GM12878 (cell line): ENCODE data around the gene INHA. TPM values are rescaled to one million over a fixed set of nuclear protein-coding genes. Genes with fewer than 3 reads are reported as not detected.

Experiments
- BHLHE40 ChIP-seq, 2 experiments: fragments of 450-650 bp in 1 of 2; IDR thresholded peaks; 2 replicates each; pipeline ENCODE4 v1.6.1; 2011 to 2017; ENCODE audit warnings: low read depth in 2 of 2, borderline replicate concordance in 1 of 2, improper control_type of control experiment in 1 of 2, low read length in 1 of 2, mild to moderate bottlenecking in 1 of 2
- CBX3 ChIP-seq: fragments of 200-600 bp; sonication (generic); IDR thresholded peaks from 2 replicates; pipeline ENCODE4 v1.6.1; 2016; ENCODE audit warnings: low read depth, borderline replicate concordance
- CHD2 ChIP-seq: IDR thresholded peaks from 2 replicates; pipeline ENCODE4 v1.6.1; 2011; ENCODE audit warnings: low read depth, low read length, improper control_type of control experiment, borderline replicate concordance
- HSF1 ChIP-seq: fragments of 150-350 bp; IDR thresholded peaks from 2 replicates; pipeline ENCODE4 v1.6.1; 2014; ENCODE audit warnings: mild to moderate bottlenecking, low read depth, low read length
- IRF3 ChIP-seq: fragments of 450-650 bp; IDR thresholded peaks from 2 replicates; pipeline ENCODE4 v1.6.1; 2014; ENCODE audit warnings: mild to moderate bottlenecking
- MTA3 ChIP-seq: IDR thresholded peaks from 2 replicates; pipeline ENCODE4 v1.6.1; 2012; ENCODE audit warnings: low read length, inconsistent platforms, borderline replicate concordance
- POLR2AphosphoS2 ChIP-seq: IDR thresholded peaks from 2 replicates; pipeline ENCODE4 v1.6.1; 2011; ENCODE audit warnings: low read depth, mild to moderate bottlenecking, low read length, improper control_type of control experiment, moderate library complexity
- PRDM15 ChIP-seq: fragments of 450-650 bp; formaldehyde crosslinking; IDR thresholded peaks from 2 replicates; pipeline ENCODE4 v1.4.0; 2020; ENCODE audit warnings: mild to moderate bottlenecking, moderate library complexity
- STAT3 ChIP-seq: IDR thresholded peaks from 2 replicates; pipeline ENCODE4 v1.6.1; 2011; ENCODE audit warnings: low read depth, low read length, improper control_type of control experiment
- polyA plus RNA-seq, 11 experiments: library from polyadenylated mRNA; depleted of rRNA in 4 of 11; unstranded in 6 of 11; stranded (reverse) in 5 of 11; fragments of >200 nt; fragmentation: Nextera tagmentation in 4 of 11; fragmentation: Illumina TruSeq in 1 of 11; extraction: Ambion mirVana in 4 of 11; extraction: Trizol in 1 of 11; gene quantifications; 1 replicate in 1 of 11; 2 replicates in 10 of 11; pipeline versions ENCODE4 v1.2.1 to v1.2.3, GENCODE V29; 2011 to 2016; ENCODE audit warnings: inconsistent platforms in 2 of 11, missing spikeins in 2 of 11, low read depth in 1 of 11
- total RNA-seq, 4 experiments: library from RNA; depleted of rRNA in 3 of 4; stranded (reverse); fragments of >200 nt in 3 of 4; fragmentation: Illumina TruSeq in 1 of 4; extraction: Trizol in 1 of 4; gene quantifications; 2 replicates each; pipeline versions ENCODE4 v1.2.1 to v1.2.3, GENCODE V29; 2013 to 2021

Gene INHA
- total and polyA plus RNA-seq, 10 of the 15 experiments (the other 5 are each of a cell fraction or from before 2014, with no cell fraction given): not detected

GRCh38 chr2:219618733-219619122 lies 46.6 kb downstream of the INHA start (continued):
- TF ChIP-seq IRF3 (no peak), PRDM15 (no peak), CBX3 (no peak), BHLHE40 (IDR thresholded peaks at IDR 0.05; ENCODE audit: borderline replicate concordance in 1 of 2, low read depth in 2 of 2, low read length in 1 of 2) (no peak), POLR2AphosphoS2 (no peak), CHD2 (no peak), STAT3 (no peak), HSF1 (no peak), MTA3 (no peak)
- TF ChIP-seq, all 136 proteins: peak for 0
